Upper lobe of left lung (tissue), 4 donors: ENCODE measurements around the gene FAM3C.

Experiments used
- CTCF ChIP-seq, 6 experiments: fragments of 450-650 bp in 4 of 6; fragments of 200-600 bp in 2 of 6; sonication (generic) in 2 of 6; IDR thresholded peaks; one replicate each; pipeline ENCODE4 v1.5.1; 2016 to 2019; ENCODE audit warnings: antibody characterized with exemption in 6 of 6
- EP300 ChIP-seq, 4 donors: sonication (generic); formaldehyde crosslinking; IDR thresholded peaks; one replicate each; pipeline ENCODE4 v1.5.1; 2017; ENCODE audit warnings: antibody characterized with exemption in 4 of 4, control low read depth in 2 of 4
- POLR2A ChIP-seq, 4 donors: fragments of 450-650 bp; IDR thresholded peaks; one replicate each; pipeline ENCODE4 v1.5.1; 2016 to 2017; ENCODE audit warnings: antibody characterized with exemption in 4 of 4, mild to moderate bottlenecking in 2 of 4
- POLR2AphosphoS5 ChIP-seq, 2 donors: sonication (generic); formaldehyde crosslinking; IDR thresholded peaks; one replicate each; pipeline ENCODE4 v1.5.1; 2017; ENCODE audit warnings: antibody characterized with exemption in 2 of 2

DNA sequence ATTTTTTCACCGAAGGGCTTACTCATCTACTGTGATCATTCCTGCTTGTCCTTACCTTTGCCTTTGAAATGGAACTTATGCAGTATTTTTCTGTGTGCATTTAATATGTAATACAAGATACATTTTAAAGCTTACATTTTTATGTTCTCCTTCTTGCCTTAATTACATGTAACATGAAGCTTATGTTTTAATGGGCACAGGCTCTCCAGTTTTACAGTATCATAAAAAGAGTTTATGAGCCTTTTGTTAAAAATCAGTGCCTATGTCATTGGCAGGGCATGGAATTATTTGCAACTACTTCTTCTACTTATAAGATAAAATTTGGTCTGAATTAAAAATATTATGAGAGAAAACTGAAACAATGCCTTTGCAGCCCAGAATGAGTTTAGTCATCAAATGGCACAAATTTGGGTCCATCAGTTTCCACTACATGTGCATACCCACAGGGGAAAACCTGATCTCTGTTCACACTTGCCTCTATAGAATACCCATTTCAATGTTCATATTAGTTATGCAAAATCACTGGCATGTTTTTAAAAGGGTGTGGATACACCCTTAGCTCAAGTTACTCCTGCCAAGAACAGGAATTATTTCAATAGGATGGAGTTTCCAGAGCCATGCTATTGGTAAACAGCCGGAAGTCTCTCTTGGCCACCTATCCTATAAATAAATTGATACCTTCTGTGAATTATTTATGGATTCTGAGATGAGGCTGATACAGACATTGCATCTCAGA lies 95.3 kb downstream of the FAM3C start:
- TF ChIP-seq EP300 (IDR thresholded peaks at IDR 0.05) (no peak), CTCF (IDR thresholded peaks at IDR 0.05) (no peak), POLR2AphosphoS5 (IDR thresholded peaks at IDR 0.05) (no peak), POLR2A (IDR thresholded peaks at IDR 0.05) (no peak)
